ENCODE results near the gene SPACA4.

GRCh38 chr19:48582168-48582567 is 24.4 kb upstream of the SPACA4 start:
- no peak for TF ChIP-seq CTCF (IDR thresholded peaks at IDR 0.05 in 2 of 3, conservative IDR thresholded peaks at IDR 0.05 in 1 of 3; ENCODE audit: control insufficient read depth in 2 of 3, extremely low read depth in 1 of 3, insufficient read depth in 1 of 3, low read depth in 3 of 3, low read length in 3 of 3)
- no peak for TF ChIP-seq ESRRA (IDR thresholded peaks at IDR 0.05; ENCODE audit: low read length)
- no peak for TF ChIP-seq RAD21 (IDR thresholded peaks at IDR 0.05; ENCODE audit: insufficient read depth, low read depth, low read length)
- TF ChIP-seq KLF5 (IDR thresholded peaks at IDR 0.05; ENCODE audit: partially characterized antibody), result no peak
- no peak for TF ChIP-seq USF1 (IDR thresholded peaks at IDR 0.05; ENCODE audit: borderline replicate concordance, extremely low read length, insufficient read depth, low read depth, low read length)
- no peak for TF ChIP-seq SIN3A (IDR thresholded peaks at IDR 0.05; ENCODE audit: low read depth, low read length)
- no peak for TF ChIP-seq TCF12 (IDR thresholded peaks at IDR 0.05; ENCODE audit: low read depth, low read length)
- TF ChIP-seq BCL3 (IDR thresholded peaks at IDR 0.05; ENCODE audit: borderline replicate concordance, insufficient read depth, low read depth, low read length, poor library complexity, severe bottlenecking), result no peak
- TF ChIP-seq CEBPB (IDR thresholded peaks at IDR 0.05; ENCODE audit: borderline replicate concordance in 1 of 2, low read depth in 2 of 2, low read length in 2 of 2), result no peak
- no peak for TF ChIP-seq TCF7 (IDR thresholded peaks at IDR 0.05; ENCODE audit: borderline replicate concordance)
- no peak for TF ChIP-seq POLR2A (IDR thresholded peaks at IDR 0.05; ENCODE audit: low read depth, low read length)
- no peak for TF ChIP-seq EZH2 (IDR thresholded peaks at IDR 0.05; ENCODE audit: borderline replicate concordance, control insufficient read depth, low read depth, low read length)
- TF ChIP-seq FOXM1 (IDR thresholded peaks at IDR 0.05; ENCODE audit: low read depth, low read length), result no peak
- no peak for TF ChIP-seq E2F4 (IDR thresholded peaks at IDR 0.05; ENCODE audit: low read depth, low read length)

All from GM12878 (cell line).